ENCODE data around the gene PPARGC1A.
A peak's percentile ranks its signal among the peaks of the same experiment; 100 is the strongest.

The PPARGC1A gene

GRCh38 chr4:23889814-23890341, at the start of gene PPARGC1A:
Gene PPARGC1A, minus strand, starts transcription at chr4:23890047. Its CDS starts 90 bp downstream, at chr4:23889957.
- Histone ChIP-seq H3K4me3 (ENCODE audit: low read depth in 1 of 5, low read length in 5 of 5) (peak within 1 kb of the TSS; percentile 65 to 87 (median 75)), H3K36me3 (ENCODE audit: control insufficient read depth in 5 of 5, insufficient read depth in 5 of 5, low read length in 5 of 5) (no peaks in the 10 kb centered on the region), H3K27ac (ENCODE audit: low read depth, low read length) (peak within 1 kb of the TSS; percentile 90), H3K27me3 (ENCODE audit: control insufficient read depth in 5 of 5, insufficient read depth in 4 of 5, low read length in 5 of 5) (no peaks in the 10 kb centered on the region), H3K4me1 (ENCODE audit: control insufficient read depth in 5 of 5, insufficient read depth in 5 of 5, low read length in 5 of 5) (peaks cover 3 to 35% (median 31%) of the 10 kb centered on the region in 5 donors), H3K9ac (ENCODE audit: low read length in 5 of 5) (peak within 1 kb of the TSS; percentile 47 to 81 (median 67)), H3K9me3 (ENCODE audit: control insufficient read depth in 5 of 5, low read length in 5 of 5) (no peaks in the 10 kb centered on the region)

GRCh38 chr4:23938796-23939195, 48.9 kb upstream of the PPARGC1A start:
- H3K36me3 ChIP-seq (ENCODE audit: control insufficient read depth in 5 of 5, insufficient read depth in 5 of 5, low read length in 5 of 5): no peaks in the 10 kb centered on the region
- H3K27me3 ChIP-seq (ENCODE audit: control insufficient read depth in 5 of 5, insufficient read depth in 4 of 5, low read length in 5 of 5): no peaks in the 10 kb centered on the region
- no peak overlapping the region for H3K9ac ChIP-seq (ENCODE audit: low read length in 5 of 5)
- no peak overlapping the region for H3K27ac ChIP-seq (ENCODE audit: low read depth, low read length)
- H3K9me3 ChIP-seq (ENCODE audit: control insufficient read depth in 5 of 5, low read length in 5 of 5): no peaks in the 10 kb centered on the region
- peaks cover 3 to 38% (median 14%) of the 10 kb centered on the region in 5 donors for H3K4me1 ChIP-seq (ENCODE audit: control insufficient read depth in 5 of 5, insufficient read depth in 5 of 5, low read length in 5 of 5)
- no peak overlapping the region for H3K4me3 ChIP-seq (ENCODE audit: low read depth in 1 of 5, low read length in 5 of 5)

GRCh38 chr4:23937173-23937572, 47.3 kb upstream of the PPARGC1A start:
- Histone ChIP-seq H3K9me3 (ENCODE audit: control insufficient read depth in 5 of 5, low read length in 5 of 5) (no peaks in the 10 kb centered on the region), H3K27ac (ENCODE audit: low read depth, low read length) (no peak overlapping the region), H3K4me3 (ENCODE audit: low read depth in 1 of 5, low read length in 5 of 5) (no peak overlapping the region), H3K36me3 (ENCODE audit: control insufficient read depth in 5 of 5, insufficient read depth in 5 of 5, low read length in 5 of 5) (no peaks in the 10 kb centered on the region), H3K27me3 (ENCODE audit: control insufficient read depth in 5 of 5, insufficient read depth in 4 of 5, low read length in 5 of 5) (no peaks in the 10 kb centered on the region), H3K9ac (ENCODE audit: low read length in 5 of 5) (no peak overlapping the region), H3K4me1 (ENCODE audit: control insufficient read depth in 5 of 5, insufficient read depth in 5 of 5, low read length in 5 of 5) (peaks cover 3 to 46% (median 24%) of the 10 kb centered on the region in 5 donors)

DNA sequence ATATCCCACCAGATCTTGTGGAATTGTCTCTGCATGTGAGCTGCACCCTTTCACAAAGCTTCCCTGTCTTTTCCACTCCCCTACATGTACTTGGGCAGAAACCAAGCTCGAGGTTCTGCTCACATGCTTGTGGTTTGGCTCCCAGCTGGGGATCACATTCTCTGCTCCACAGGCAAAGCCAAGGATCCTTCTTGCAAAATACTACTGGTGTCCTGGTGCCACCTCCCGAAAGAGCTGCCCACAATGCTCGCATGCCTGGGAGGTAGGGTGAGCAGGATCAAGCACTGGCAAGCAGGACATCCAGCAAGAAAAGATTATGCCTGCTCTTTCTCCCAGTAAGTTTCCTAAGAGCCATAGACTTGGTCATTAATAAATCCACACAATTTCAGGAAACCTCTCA, 45.1 kb upstream of the PPARGC1A start:
- H3K4me3 ChIP-seq (ENCODE audit: low read depth in 1 of 5, low read length in 5 of 5): no peak overlapping the region
- H3K36me3 ChIP-seq (ENCODE audit: control insufficient read depth in 5 of 5, insufficient read depth in 5 of 5, low read length in 5 of 5): no peaks in the 10 kb centered on the region
- H3K9ac ChIP-seq (ENCODE audit: low read length in 5 of 5): no peak overlapping the region
- no peaks in the 10 kb centered on the region for H3K9me3 ChIP-seq (ENCODE audit: control insufficient read depth in 5 of 5, low read length in 5 of 5)
- no peaks in the 10 kb centered on the region for H3K27me3 ChIP-seq (ENCODE audit: control insufficient read depth in 5 of 5, insufficient read depth in 4 of 5, low read length in 5 of 5)
- peaks cover 3 to 62% (median 43%) of the 10 kb centered on the region in 5 donors for H3K4me1 ChIP-seq (ENCODE audit: control insufficient read depth in 5 of 5, insufficient read depth in 5 of 5, low read length in 5 of 5)
- H3K27ac ChIP-seq (ENCODE audit: low read depth, low read length): peak overlapping the region; percentile 40

DNA sequence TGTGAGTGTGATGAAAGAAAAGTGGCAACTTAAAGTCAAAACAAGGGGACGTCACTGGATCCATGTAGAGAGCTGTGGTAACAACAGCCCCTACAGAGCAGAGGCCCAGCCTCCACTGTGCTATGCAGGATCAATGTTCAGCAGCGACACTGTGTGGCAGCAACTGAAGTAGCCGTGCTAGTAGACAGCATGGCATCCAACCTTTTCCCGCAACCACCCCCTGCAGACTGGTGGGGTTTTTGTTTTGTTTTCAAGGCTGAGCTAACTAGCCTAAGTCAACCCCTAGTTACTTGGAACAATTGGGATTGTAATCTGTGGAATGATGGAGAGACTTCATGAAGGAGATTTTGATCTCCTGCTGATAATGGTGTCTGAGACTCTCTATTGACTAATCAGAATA, 44.4 kb upstream of the PPARGC1A start:
- H3K36me3 ChIP-seq (ENCODE audit: control insufficient read depth in 5 of 5, insufficient read depth in 5 of 5, low read length in 5 of 5): no peaks in the 10 kb centered on the region
- H3K27me3 ChIP-seq (ENCODE audit: control insufficient read depth in 5 of 5, insufficient read depth in 4 of 5, low read length in 5 of 5): no peaks in the 10 kb centered on the region
- peaks cover 3 to 62% (median 43%) of the 10 kb centered on the region in 5 donors for H3K4me1 ChIP-seq (ENCODE audit: control insufficient read depth in 5 of 5, insufficient read depth in 5 of 5, low read length in 5 of 5)
- no peaks in the 10 kb centered on the region for H3K9me3 ChIP-seq (ENCODE audit: control insufficient read depth in 5 of 5, low read length in 5 of 5)
- H3K27ac ChIP-seq (ENCODE audit: low read depth, low read length): no peak overlapping the region
- H3K9ac ChIP-seq (ENCODE audit: low read length in 5 of 5): no peak overlapping the region
- H3K4me3 ChIP-seq (ENCODE audit: low read depth in 1 of 5, low read length in 5 of 5): no peak overlapping the region

GRCh38 chr4:23932901-23933308, 43.1 kb upstream of the PPARGC1A start:
- H3K27me3 ChIP-seq (ENCODE audit: control insufficient read depth in 5 of 5, insufficient read depth in 4 of 5, low read length in 5 of 5): no peaks in the 10 kb centered on the region
- peak overlapping the region in 1 of 5 donors; percentile 24 for H3K4me3 ChIP-seq (ENCODE audit: low read depth in 1 of 5, low read length in 5 of 5)
- H3K9ac ChIP-seq (ENCODE audit: low read length in 5 of 5): no peak overlapping the region
- H3K27ac ChIP-seq (ENCODE audit: low read depth, low read length): peak overlapping the region; percentile 4
- peaks cover 3 to 62% (median 43%) of the 10 kb centered on the region in 5 donors for H3K4me1 ChIP-seq (ENCODE audit: control insufficient read depth in 5 of 5, insufficient read depth in 5 of 5, low read length in 5 of 5)
- H3K9me3 ChIP-seq (ENCODE audit: control insufficient read depth in 5 of 5, low read length in 5 of 5): no peaks in the 10 kb centered on the region
- no peaks in the 10 kb centered on the region for H3K36me3 ChIP-seq (ENCODE audit: control insufficient read depth in 5 of 5, insufficient read depth in 5 of 5, low read length in 5 of 5)

- no peak overlapping the region for H3K4me3 ChIP-seq (ENCODE audit: low read depth in 1 of 5, low read length in 5 of 5)
- H3K9ac ChIP-seq (ENCODE audit: low read length in 5 of 5): no peak overlapping the region
- H3K27ac ChIP-seq (ENCODE audit: low read depth, low read length): peak overlapping the region; percentile 4
- peaks cover 3 to 61% (median 43%) of the 10 kb centered on the region in 5 donors for H3K4me1 ChIP-seq (ENCODE audit: control insufficient read depth in 5 of 5, insufficient read depth in 5 of 5, low read length in 5 of 5)
- no peaks in the 10 kb centered on the region for H3K36me3 ChIP-seq (ENCODE audit: control insufficient read depth in 5 of 5, insufficient read depth in 5 of 5, low read length in 5 of 5)
- no peaks in the 10 kb centered on the region for H3K9me3 ChIP-seq (ENCODE audit: control insufficient read depth in 5 of 5, low read length in 5 of 5)
- no peaks in the 10 kb centered on the region for H3K27me3 ChIP-seq (ENCODE audit: control insufficient read depth in 5 of 5, insufficient read depth in 4 of 5, low read length in 5 of 5)
These were observed 42.3 kb upstream of the PPARGC1A start for GRCh38 chr4:23932186-23932585.

GRCh38 chr4:23931489-23931830, 41.6 kb upstream of the PPARGC1A start:
- H3K9me3 ChIP-seq (ENCODE audit: control insufficient read depth in 5 of 5, low read length in 5 of 5): no peaks in the 10 kb centered on the region
- no peaks in the 10 kb centered on the region for H3K36me3 ChIP-seq (ENCODE audit: control insufficient read depth in 5 of 5, insufficient read depth in 5 of 5, low read length in 5 of 5)
- H3K27me3 ChIP-seq (ENCODE audit: control insufficient read depth in 5 of 5, insufficient read depth in 4 of 5, low read length in 5 of 5): no peaks in the 10 kb centered on the region
- H3K4me3 ChIP-seq (ENCODE audit: low read depth in 1 of 5, low read length in 5 of 5): no peak overlapping the region
- H3K27ac ChIP-seq (ENCODE audit: low read depth, low read length): peak overlapping the region; percentile 4
- peaks cover 3 to 54% (median 43%) of the 10 kb centered on the region in 5 donors for H3K4me1 ChIP-seq (ENCODE audit: control insufficient read depth in 5 of 5, insufficient read depth in 5 of 5, low read length in 5 of 5)
- H3K9ac ChIP-seq (ENCODE audit: low read length in 5 of 5): no peak overlapping the region

- Histone ChIP-seq H3K9ac (ENCODE audit: low read length in 5 of 5) (no peak overlapping the region), H3K27ac (ENCODE audit: low read depth, low read length) (peak overlapping the region; percentile 4), H3K36me3 (ENCODE audit: control insufficient read depth in 5 of 5, insufficient read depth in 5 of 5, low read length in 5 of 5) (no peaks in the 10 kb centered on the region), H3K9me3 (ENCODE audit: control insufficient read depth in 5 of 5, low read length in 5 of 5) (no peaks in the 10 kb centered on the region), H3K4me3 (ENCODE audit: low read depth in 1 of 5, low read length in 5 of 5) (peak overlapping the region in 1 of 5 donors; percentile 24), H3K4me1 (ENCODE audit: control insufficient read depth in 5 of 5, insufficient read depth in 5 of 5, low read length in 5 of 5) (peaks cover 3 to 54% (median 43%) of the 10 kb centered on the region in 5 donors), H3K27me3 (ENCODE audit: control insufficient read depth in 5 of 5, insufficient read depth in 4 of 5, low read length in 5 of 5) (no peaks in the 10 kb centered on the region)
These were observed 41.1 kb upstream of the PPARGC1A start for GRCh38 chr4:23930750-23931488.

DNA sequence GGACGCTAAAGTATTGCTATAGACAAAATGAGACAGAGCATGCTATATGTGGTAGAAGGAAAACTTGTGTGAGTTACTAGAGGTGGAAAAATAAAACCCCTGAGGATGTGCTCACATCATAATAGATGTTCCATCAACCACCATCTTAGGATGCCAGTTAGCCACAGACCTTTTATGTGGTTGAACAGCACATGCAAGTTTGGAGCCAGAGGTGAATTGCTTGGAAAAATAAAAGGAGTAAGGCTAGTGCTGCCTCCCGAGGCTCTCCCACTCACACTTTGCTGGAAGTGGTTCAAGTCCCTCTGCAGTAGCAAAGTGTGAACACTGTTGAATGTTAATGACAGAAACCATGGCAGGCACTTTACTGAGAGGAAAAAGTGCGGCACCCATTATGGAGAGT, 39.4 kb upstream of the PPARGC1A start:
- H3K4me1 ChIP-seq (ENCODE audit: control insufficient read depth in 5 of 5, insufficient read depth in 5 of 5, low read length in 5 of 5): peaks cover 0 to 39% (median 32%) of the 10 kb centered on the region in 5 donors
- no peaks in the 10 kb centered on the region for H3K9me3 ChIP-seq (ENCODE audit: control insufficient read depth in 5 of 5, low read length in 5 of 5)
- H3K27me3 ChIP-seq (ENCODE audit: control insufficient read depth in 5 of 5, insufficient read depth in 4 of 5, low read length in 5 of 5): no peaks in the 10 kb centered on the region
- H3K4me3 ChIP-seq (ENCODE audit: low read depth in 1 of 5, low read length in 5 of 5): no peak overlapping the region
- no peak overlapping the region for H3K9ac ChIP-seq (ENCODE audit: low read length in 5 of 5)
- H3K36me3 ChIP-seq (ENCODE audit: control insufficient read depth in 5 of 5, insufficient read depth in 5 of 5, low read length in 5 of 5): no peaks in the 10 kb centered on the region
- H3K27ac ChIP-seq (ENCODE audit: low read depth, low read length): no peak overlapping the region

All from subcutaneous abdominal adipose tissue (tissue), 5 donors.